ENCODE results near the gene DUSP7.

DUSP7 gene

DNA sequence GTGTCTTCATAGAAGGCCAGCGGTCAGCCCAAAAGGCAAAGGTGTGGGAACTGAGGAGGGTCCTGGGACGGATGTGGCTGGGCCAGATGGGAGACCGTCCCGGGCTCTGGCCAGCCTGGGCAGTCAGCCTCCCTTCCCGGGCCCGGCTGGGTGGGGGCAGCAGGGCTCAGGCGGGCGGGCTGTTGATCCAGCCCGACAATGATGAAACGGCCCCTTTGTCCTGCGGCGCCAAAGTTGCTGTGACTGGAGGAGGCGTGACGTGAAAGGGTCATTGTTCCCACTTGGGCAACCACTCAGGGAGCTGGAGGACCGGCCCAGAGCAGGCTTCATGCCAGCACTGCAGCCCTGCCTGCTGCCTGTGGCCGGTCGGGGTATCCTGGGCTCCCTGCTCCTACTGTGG is 16.5 kb downstream of the DUSP7 start:
- H3K9me2 ChIP-seq (replicated peaks; ENCODE audit: insufficient read depth, low read length) = no peaks in the 10 kb centered on the region
- no peak overlapping the region for H3K4me2 ChIP-seq (ENCODE audit: low read depth, low read length, poor library complexity, severe bottlenecking)
- H3K36me3 ChIP-seq (ENCODE audit: low read length) = no peaks in the 10 kb centered on the region
- H3K79me2 ChIP-seq (ENCODE audit: insufficient read depth, low read length) = no peaks in the 10 kb centered on the region
- no peaks in the 10 kb centered on the region for H4K20me1 ChIP-seq (ENCODE audit: low read depth, low read length)
- H3K27ac ChIP-seq (ENCODE audit: low read depth, low read length) = no peak overlapping the region
- no peak overlapping the region for H3K9ac ChIP-seq (ENCODE audit: low read length)
- TF ChIP-seq EZH2phosphoT487 (conservative IDR thresholded peaks at IDR 0.05; ENCODE audit: low read length) = no peak
- TF ChIP-seq, protein P1, sequence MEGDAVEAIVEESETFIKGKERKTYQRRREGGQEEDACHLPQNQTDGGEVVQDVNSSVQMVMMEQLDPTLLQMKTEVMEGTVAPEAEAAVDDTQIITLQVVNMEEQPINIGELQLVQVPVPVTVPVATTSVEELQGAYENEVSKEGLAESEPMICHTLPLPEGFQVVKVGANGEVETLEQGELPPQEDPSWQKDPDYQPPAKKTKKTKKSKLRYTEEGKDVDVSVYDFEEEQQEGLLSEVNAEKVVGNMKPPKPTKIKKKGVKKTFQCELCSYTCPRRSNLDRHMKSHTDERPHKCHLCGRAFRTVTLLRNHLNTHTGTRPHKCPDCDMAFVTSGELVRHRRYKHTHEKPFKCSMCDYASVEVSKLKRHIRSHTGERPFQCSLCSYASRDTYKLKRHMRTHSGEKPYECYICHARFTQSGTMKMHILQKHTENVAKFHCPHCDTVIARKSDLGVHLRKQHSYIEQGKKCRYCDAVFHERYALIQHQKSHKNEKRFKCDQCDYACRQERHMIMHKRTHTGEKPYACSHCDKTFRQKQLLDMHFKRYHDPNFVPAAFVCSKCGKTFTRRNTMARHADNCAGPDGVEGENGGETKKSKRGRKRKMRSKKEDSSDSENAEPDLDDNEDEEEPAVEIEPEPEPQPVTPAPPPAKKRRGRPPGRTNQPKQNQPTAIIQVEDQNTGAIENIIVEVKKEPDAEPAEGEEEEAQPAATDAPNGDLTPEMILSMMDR (IDR thresholded peaks at IDR 0.05; ENCODE audit: insufficient read depth, low read length, poor library complexity, severe bottlenecking) = no peak
- no peak overlapping the region for H3K4me3 ChIP-seq (ENCODE audit: insufficient read depth, low read length, poor library complexity, severe bottlenecking)
- no peak overlapping the region for H2AFZ ChIP-seq (ENCODE audit: low read depth, low read length, severe bottlenecking)
- no peaks in the 10 kb centered on the region for H3F3A ChIP-seq (ENCODE audit: insufficient read depth)
- no peaks in the 10 kb centered on the region for H3K27me3 ChIP-seq (ENCODE audit: low read length)
- H3K9me3 ChIP-seq (ENCODE audit: insufficient read depth, low read length) = no peaks in the 10 kb centered on the region

DNA sequence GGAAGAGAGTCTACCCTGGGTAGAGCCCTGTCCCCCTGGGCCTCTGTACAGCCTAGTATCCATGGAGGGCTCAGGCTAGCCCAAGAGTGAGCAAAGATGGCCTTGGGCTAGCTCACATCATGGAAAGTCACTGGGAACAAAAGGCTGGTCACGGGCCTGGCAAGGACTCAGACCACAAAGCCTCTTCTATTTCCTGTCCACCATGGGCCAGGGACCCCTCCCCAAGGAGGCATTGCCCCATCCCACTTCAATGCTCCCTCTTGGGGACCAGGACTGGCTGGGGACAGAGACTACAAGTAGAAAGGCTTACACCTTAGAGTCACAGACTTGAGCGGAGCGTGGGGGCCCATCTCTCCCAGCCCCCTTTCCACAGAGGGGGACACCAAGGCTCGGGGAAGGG is 16.9 kb downstream of the DUSP7 start:
- Histone ChIP-seq H3K4me2 (ENCODE audit: low read depth, low read length, poor library complexity, severe bottlenecking) (no peak overlapping the region), H3K9me3 (ENCODE audit: insufficient read depth, low read length) (no peaks in the 10 kb centered on the region), H3K4me3 (ENCODE audit: insufficient read depth, low read length, poor library complexity, severe bottlenecking) (no peak overlapping the region), H3K9ac (ENCODE audit: low read length) (no peak overlapping the region), H2AFZ (ENCODE audit: low read depth, low read length, severe bottlenecking) (no peak overlapping the region), H3K27me3 (ENCODE audit: low read length) (no peaks in the 10 kb centered on the region), H4K20me1 (ENCODE audit: low read depth, low read length) (no peaks in the 10 kb centered on the region), H3K27ac (ENCODE audit: low read depth, low read length) (no peak overlapping the region), H3K36me3 (ENCODE audit: low read length) (no peaks in the 10 kb centered on the region), H3K9me2 (replicated peaks; ENCODE audit: insufficient read depth, low read length) (no peaks in the 10 kb centered on the region), H3K79me2 (ENCODE audit: insufficient read depth, low read length) (no peaks in the 10 kb centered on the region), H3F3A (ENCODE audit: insufficient read depth) (no peaks in the 10 kb centered on the region)
- no peak for TF ChIP-seq EZH2phosphoT487 (conservative IDR thresholded peaks at IDR 0.05; ENCODE audit: low read length)
- TF ChIP-seq, protein P1 (IDR thresholded peaks at IDR 0.05; ENCODE audit: insufficient read depth, low read length, poor library complexity, severe bottlenecking) = no peak

DNA sequence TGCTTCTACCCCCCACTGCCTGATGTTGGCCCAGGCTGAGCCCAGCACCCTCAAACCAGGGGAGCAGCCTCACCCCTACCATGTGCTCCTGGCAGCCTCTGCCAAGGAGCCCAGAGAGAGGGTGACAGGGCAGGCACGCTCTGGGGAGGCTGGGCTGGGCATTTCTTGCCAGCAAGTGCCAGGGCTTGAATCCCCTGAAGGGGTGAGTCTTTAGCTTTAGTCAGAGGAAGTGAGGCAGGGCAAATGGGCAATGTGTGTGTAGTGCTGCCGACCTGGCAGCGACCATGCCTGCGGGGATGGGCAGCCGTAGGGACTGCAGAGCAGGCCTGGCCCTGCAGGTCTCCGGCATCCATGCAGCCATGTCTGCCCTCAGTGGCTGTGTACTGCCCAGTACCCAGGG is 18.1 kb downstream of the DUSP7 start:
- Histone ChIP-seq H3K9me2 (replicated peaks; ENCODE audit: insufficient read depth, low read length) (no peaks in the 10 kb centered on the region), H3K79me2 (ENCODE audit: insufficient read depth, low read length) (no peaks in the 10 kb centered on the region), H3K4me3 (ENCODE audit: insufficient read depth, low read length, poor library complexity, severe bottlenecking) (no peak overlapping the region), H3F3A (ENCODE audit: insufficient read depth) (no peaks in the 10 kb centered on the region), H3K4me2 (ENCODE audit: low read depth, low read length, poor library complexity, severe bottlenecking) (no peak overlapping the region), H3K9me3 (ENCODE audit: insufficient read depth, low read length) (no peaks in the 10 kb centered on the region), H3K9ac (ENCODE audit: low read length) (no peak overlapping the region), H3K36me3 (ENCODE audit: low read length) (no peaks in the 10 kb centered on the region), H3K27me3 (ENCODE audit: low read length) (no peaks in the 10 kb centered on the region), H3K27ac (ENCODE audit: low read depth, low read length) (no peak overlapping the region), H2AFZ (ENCODE audit: low read depth, low read length, severe bottlenecking) (no peak overlapping the region), H4K20me1 (ENCODE audit: low read depth, low read length) (no peaks in the 10 kb centered on the region)
- TF ChIP-seq, protein P1 (IDR thresholded peaks at IDR 0.05; ENCODE audit: insufficient read depth, low read length, poor library complexity, severe bottlenecking) = no peak
- TF ChIP-seq EZH2phosphoT487 (conservative IDR thresholded peaks at IDR 0.05; ENCODE audit: low read length) = no peak

Measured in SU-DHL-6 (cell line).